NCI-H146 (cell line): ENCODE results near the gene OR5M3.

Experiments
- DNase-seq: peaks from one replicate; lab custom pipeline; 2025; lab: John Stamatoyannopoulos, UW

OR5M3 gene

DNA sequence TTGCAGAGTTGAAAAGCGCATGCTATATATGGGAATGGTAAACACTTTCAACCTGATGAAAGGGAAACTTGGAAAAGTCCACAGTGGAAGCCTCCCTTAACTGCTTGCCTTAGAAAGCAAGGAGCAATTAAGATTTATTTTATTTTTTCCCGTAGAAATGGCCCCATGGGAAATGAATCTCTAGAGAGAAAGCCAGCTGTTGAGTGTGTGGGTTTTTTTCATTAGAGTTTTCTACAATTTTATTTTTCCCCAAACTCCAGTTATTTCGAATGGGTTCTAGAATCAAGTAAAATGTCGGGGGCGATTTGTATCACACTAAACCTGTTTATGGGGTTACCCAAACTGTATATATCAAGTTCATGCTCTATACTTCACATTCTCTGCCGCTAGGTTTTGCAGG lies at the start of gene OR5M3:
OR5M3 (minus strand) TSS at position 101 of the 400 bp plus-strand sequence. CDS start 2,855 bp downstream, outside the sequence.
- no peak for DNase-seq

DNA sequence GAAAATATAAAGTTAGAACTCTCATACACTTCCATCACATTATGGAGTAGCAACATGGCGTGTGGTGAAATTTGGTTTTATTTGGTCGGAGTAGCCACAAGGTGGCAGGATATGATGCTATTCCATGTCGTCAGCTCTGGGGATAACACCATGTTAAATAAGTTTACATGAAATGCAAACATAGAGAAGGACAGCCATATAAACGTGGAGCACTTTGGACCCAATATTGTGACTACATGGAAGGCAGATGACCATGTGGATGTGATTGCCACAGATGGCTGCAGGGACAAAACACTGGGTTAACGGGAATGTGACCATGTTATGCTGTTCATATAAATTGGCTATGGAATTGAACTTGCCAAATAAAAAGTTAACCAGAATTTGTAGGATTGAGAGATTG lies 48.9 kb upstream of the OR5M3 start:
- DNase-seq: no peak

DNA sequence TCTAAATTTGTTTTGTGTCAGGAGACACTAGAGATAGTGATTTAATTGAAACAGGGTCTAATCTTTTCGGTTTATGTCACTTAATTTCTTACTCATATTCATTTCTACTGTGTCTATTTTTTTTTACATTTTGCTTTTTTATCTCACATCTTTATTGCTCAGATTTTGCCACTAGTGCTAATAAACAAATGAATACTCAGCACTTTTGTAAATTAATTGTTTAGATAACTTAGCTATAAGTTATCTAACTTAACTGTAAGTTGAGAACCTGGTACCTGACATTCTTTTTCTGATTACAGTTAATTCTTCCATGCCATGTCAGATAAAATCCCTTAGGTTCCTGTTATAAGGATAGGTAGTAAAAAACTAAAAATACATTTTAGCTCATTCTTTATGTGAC lies 40.1 kb upstream of the OR5M3 start:
- DNase-seq: no peak

DNA sequence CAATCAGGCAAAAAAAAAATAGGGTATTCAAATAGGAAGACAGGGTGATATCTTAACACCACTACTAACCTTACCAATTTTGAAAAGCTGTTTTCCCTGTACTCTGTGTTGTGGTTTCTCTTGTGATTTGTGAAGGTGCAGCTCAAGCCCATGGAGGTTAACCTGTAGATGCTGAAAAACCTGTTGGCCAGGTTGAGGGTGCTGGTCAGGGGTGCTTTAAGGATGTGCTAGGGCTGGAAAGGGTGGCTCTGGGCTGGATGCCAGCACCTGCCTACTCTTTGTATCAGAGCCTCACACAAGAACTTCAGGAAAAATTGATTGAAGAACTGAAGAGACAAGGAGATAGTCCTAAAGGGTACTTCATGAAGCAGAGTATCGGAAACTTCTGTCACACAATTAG lies 36.3 kb upstream of the OR5M3 start:
- no peak for DNase-seq

DNA sequence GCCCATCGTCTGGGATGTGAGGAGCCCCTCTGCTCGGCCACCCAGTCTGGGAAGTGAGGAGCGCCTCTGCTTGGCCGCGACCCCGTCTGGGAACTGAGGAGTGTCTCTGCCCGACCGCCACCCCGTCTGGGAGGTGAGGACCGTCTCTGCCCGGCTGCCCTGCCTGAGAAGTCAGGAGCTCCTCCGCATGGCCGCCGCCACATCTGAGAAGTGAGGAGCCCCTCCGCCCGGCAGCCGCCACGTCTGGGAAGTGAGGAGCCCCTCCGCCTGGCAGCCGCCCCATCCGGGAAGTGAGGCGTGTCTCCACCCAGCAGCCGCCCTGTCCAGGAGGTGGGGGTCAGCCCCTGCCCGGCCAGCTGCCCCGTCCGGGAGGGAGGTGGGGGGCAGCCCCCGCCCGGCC lies 23.9 kb upstream of the OR5M3 start:
- DNase-seq: no peak

DNA sequence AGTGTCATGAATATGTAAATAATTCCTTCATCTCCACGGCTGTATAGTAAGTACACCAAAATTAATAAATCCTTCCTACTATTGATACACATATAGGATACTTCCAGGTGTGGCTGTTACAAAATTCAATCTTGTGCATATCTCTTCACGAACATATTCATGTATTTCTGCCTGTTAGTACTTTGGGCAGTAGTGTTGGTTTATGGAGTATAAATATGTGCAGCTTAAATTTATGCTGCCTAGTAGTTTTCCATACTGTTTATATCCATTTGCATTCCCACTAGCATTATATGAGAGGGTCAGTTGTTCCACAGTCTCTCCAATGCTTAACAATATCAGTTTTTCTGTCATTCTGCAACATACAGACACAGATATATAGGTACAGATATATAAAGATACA lies 22.0 kb upstream of the OR5M3 start:
- DNase-seq: no peak

DNA sequence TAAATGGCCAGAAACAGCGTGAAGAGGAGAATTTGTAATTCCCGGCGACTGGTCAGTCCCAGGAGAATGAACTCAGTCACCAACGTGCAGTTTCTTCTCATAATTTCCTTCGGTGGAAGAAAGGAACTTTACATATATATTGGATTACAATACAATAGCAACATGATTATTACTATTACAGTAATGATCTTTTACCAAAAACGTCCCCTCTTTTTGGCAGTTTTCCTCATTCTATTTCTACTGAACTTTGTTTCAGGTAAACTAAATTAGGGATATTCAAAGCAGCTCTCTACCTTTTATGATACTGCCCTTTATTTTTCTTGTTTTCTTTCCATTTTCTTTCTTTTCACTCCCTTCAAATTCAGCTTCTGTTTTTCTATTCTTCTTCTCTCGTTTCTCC lies 18.1 kb upstream of the OR5M3 start, which contains the start of gene OR5M8:
OR5M8 (minus strand) TSS at position 101 of the 400 bp plus-strand sequence; CDS start at position 101, 0 bp downstream.
- DNase-seq: no peak

DNA sequence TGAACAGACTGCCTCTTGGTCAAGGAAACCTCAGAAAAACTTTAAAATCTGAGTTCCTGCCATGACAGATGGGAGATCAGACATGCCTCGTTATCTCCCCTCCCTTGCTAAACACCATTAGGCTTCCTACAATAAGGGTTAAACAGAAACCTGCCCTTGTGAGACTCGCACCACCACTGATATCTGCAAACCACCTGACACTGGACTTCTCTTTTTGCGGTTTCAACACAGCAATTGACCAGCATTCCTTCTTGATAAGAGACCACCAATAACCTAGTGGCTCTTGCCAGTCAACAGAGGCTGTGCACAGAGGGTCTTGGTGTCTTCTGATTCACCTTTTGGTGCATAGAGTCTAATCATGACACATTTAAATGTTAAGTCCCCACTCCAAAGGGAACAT lies 13.6 kb upstream of the OR5M3 start:
- no peak for DNase-seq

DNA sequence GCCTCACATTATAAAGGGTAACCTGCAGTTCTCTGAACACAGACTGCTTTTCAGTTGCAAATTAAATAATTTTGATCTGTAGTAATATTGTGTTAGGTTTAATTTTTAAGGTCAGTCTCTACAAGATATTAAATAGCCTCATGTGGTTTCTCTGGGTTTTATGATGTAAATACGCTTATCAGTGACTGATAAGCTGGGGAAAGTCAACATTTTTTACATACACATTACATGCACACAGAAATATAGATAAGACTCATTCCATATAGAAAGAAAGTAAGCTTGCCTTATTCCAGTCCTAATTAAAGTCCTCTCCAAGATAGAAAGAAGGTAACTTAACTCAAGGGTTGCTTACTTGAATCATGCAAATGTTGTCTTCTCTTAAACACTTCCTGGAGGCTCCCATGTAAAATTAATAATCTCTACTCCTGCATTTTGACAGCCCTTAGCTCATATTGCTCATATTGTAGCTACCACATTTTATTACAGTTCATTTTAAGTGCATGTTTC lies 1.6 kb upstream of the OR5M3 start:
- no peak for DNase-seq

DNA sequence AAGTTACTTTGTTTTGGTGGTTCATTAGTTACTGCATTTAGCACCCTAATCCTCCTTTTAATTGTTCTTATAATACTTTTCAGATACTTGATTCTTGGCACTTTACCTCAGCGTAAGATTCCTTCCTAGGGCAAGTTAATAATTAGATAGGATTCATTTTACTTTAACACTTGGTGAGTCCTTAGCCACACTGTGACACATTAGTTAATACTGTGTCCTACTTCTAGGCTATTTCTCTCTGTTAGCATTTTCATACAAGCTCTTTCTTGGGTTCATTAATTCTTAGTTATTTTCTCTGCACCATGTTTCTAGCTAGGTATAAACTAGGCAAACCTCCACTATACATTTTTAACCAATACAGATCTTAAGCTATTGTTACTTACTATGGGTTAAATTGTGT lies 16.1 kb downstream of the OR5M3 start:
- DNase-seq: no peak

DNA sequence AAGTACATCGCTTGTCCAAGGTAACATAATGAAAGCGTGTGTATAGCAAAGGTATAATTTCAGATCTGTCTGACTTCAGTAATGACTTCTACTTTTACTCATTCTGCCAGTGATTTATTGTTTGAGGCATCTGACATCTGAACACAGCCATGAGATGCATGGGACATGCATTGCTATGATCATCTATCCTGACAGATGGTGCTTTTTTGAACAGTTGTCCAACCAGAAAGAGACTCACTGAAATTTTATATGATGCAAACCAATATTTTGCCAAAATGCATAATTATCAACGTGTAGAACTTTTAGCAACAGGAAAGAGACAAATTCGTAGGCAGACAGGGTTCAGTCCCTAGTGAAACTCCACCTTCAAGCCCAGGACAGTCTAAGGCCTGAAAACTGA lies 19.6 kb downstream of the OR5M3 start:
- no peak for DNase-seq
